GM19438 (cell line): Measurements from ENCODE around the gene PHACTR2.

ENCODE experiments used
- ATAC-seq: cut with Tn5 transposase; IDR thresholded peaks from one replicate; pipeline ENCODE4 v1.9.1; 2021; ENCODE audit warnings: low read depth; ENCODE audit not compliant: unreplicated experiment

PHACTR2 gene

GRCh38 chr6:143674483-143675381 is 3.0 kb upstream of the PHACTR2 start:
- ATAC-seq = no peak

DNA sequence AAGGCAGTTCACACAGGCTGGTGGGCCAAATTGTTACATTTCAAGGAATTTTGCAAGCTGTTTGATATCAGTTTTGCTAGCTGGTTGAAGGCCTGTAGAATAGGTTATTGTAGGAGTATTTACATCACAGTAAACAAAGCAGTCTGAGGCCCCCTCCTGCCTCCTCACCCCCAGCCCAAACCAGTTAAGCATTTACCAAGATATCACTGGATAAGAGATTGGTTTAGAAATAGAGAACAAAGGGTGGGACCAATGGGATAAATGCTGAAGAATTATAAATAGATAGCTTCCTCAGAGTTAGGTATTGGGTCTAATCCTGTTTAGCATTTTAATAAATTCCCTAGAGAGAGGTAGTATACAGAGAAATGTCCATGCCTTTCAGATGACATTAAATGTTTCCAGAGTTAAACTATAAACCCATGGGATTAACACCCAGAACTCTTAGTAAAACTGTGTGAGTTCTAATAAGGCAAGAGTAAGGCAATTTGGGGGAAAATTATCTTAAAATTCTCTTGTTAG is 2.3 kb upstream of the PHACTR2 start:
- no peak for ATAC-seq

GRCh38 chr6:143675946-143676345 is 1.8 kb upstream of the PHACTR2 start:
- no peak for ATAC-seq

GRCh38 chr6:143676437-143677045 is 1.2 kb upstream of the PHACTR2 start:
- no peak for ATAC-seq

- ATAC-seq = no peak
Measured at GRCh38 chr6:143677577-143677890, 231 bp upstream of the PHACTR2 start.

GRCh38 chr6:143679041-143679440 is 1.3 kb downstream of the PHACTR2 start:
- ATAC-seq = no peak

GRCh38 chr6:143680141-143680540 is 2.4 kb downstream of the PHACTR2 start:
- no peak for ATAC-seq

DNA sequence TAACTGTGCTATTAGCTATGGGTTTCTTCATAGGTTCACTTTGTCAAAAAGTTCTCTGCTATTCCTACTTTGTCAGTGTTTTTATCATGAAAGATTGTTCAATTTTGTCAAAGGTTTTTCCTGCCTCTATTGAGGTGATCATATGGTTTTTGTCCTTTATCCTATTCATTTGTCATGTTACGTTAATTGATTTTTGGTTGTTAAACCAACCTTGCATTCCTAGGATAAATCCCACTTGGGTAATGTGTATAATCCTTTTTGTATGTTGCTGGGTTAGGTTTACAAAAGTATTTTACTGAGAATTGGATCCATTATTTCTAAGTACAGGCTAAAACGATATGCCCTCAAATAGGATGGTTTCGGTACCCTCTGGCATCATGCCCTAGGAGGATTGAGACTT is 5.0 kb downstream of the PHACTR2 start:
- ATAC-seq = no peak

DNA sequence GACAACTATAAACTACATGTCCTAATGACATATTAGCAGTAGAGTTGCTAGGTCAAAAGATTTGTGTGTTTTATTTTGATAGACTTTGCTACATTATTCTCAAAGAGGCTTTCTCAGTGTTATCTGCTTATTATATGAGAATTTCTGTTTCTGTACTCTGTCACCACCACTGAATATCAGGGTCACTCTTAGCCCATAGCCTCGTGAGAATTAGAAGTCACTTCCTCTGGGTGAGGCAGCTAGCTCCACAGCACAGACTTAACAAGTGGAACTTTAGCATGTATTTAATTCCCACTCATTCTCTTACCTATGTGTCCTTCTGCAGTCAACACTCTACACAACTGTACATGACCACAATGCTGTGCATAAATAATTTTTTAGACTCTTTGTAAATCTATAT is 6.7 kb downstream of the PHACTR2 start:
- no peak for ATAC-seq

DNA sequence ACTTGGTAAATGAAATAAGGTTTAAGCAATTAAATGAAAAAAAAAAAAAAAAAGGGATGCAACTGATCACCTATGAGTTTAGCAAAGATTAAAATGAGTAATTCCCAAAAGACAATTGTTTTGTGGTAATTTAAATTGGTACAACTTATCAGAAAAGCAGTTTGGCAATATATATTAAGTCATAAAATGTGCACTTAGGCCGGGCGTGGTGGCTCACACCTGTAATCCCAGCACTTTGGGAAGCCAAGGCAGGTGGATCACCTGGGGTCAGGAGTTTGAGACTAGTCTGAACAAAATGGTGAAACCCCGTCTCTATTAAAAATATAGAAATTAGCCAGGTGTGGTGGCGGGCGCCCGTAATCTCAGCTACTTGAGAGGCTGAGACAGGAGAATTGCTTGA is 7.9 kb downstream of the PHACTR2 start:
- no peak for ATAC-seq

DNA sequence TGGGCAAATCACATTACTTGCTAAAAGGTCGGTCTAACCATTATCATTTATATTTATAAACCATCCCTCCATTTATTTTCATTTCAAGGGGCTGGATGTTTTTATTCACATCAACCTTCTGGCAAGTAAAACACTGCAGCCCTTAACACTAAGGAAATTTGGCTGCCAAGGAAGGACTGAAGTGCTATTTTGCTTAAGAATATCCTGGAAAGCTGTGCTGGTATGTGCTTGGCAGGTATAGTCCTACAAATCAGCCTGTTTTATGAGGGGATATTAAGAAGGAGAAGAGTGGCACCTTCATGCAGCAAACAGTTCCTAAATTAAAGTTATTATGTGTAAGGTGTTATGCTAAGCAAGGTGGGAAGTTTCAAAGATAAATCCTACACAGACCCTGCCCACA is 9.8 kb downstream of the PHACTR2 start:
- no peak for ATAC-seq

DNA sequence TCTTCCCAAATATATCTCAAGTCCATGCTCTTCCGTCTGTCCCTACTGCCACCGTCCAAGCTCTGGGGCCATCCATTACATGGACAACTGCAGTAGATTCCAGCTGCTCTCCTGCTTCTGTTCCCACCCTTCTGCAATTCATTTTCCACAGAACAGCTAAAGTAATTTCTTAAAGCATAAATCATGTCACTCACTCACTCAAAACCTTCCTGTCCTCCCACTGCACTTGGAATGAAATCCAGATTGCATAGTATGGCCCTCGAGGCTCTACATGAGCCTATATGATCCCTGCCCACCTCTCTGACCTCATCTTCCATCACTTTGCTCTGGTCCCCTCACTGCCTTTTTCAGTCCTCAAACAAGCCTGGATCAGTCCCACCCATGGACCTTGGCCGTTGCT is 10.9 kb downstream of the PHACTR2 start:
- ATAC-seq = no peak

DNA sequence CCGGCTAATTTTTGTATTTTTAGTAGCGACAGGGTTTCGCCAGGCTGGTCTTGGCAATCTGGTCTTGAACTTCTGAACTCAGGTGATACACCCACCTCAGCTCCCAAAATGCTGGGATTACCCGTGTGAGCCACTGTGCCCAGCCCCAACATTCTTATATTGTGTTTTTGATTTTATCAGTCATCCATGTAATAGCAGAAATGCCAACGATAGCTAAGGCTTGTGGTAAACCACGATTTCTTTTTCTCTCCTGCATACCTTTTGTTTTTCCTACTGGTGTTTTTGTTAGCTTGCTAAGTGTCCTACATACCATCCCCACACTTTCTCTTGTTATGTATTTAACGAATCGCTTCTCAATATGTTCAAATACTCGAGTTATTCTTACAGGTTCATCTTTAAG is 12.1 kb downstream of the PHACTR2 start:
- no peak for ATAC-seq

DNA sequence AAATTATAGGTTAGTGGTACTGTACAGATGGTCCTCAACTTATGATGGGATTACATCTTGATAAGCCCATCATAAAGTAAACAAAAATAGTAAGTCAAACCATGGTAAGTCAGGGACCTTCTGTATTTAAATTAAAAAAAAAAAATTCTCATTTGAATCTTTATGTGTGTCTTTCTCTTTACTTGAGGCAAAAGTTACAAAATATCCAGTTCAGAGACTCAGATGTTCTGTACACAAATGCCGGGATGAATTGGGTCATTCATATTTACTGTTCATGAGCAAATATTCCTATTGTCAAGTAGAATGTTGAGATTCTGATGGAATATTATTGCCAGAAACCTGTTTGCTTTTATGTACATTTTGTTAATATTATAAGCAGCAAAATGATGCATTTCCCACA is 13.4 kb downstream of the PHACTR2 start:
- no peak for ATAC-seq

DNA sequence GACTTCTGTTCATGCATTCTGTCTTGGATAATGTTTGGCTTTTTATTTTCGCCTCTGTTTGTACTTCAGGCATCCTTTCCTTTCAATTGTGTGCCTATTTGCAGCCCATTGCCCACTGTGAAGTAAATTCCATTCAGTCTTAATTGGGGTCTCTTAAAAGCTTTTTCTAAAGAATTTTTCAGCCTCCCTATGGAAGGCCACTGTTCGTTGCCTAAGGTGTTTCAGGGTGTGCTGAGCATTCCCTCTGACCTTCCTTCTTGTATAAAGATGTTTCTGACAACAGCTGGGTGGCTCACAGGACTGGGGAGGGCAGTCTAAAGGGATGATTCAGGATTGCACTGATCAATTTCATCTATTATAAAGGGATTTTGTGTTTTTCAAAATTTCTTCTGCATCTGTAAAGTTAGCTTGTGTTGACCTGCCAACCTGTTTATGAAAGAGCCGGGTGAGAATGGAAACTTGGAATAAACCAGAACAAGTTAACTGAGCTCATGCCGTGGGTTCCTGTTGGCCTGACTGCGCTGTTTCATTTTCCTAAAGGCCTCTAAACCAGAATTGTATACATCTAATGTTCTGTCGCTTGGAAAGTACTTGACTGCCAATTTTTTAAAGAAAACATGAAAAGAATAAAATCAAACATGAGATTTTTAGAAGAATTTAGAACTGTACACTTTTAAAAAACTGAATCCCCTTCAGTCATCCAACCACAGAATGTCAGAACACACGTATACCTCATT is 14.3 kb downstream of the PHACTR2 start:
- ATAC-seq = no peak

DNA sequence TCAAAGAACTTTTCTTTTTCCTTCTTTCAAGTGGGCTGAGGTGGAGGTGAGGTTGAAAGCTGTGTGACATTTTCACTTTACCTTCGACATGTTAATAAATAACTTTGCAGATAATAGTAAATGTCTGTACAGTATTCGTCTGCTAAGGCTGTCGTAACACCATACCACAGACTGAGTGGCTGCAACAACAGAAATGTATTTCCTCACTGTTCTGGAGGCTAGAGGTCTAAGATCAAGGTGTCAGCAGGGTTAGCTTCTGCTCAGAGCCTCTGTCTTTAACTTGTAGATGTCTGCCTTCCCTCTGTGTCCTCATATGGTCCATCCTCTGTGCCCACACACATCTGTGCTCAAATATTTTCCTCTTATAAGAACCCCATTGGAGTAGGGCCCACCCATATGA is 14.9 kb downstream of the PHACTR2 start:
- ATAC-seq = no peak

DNA sequence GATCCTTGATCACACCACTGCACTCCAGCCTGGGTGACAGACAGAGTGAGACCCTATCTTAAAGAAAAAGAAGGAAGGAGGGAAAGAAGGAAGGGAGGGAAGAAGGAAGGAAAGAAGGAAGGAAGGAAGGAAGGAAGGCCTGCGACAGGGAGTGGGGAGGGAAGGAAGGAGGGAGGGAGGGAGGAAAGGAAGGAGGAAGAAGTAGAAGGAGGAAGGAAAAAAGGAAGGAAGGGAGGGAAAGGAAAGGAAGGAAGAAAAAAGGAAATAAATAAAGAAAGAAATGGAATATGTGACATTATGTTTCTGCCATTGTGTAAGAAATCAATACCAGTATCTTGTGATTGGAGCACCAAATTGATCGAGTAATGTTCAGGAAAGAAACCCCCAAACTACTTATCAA is 16.2 kb downstream of the PHACTR2 start:
- no peak for ATAC-seq

DNA sequence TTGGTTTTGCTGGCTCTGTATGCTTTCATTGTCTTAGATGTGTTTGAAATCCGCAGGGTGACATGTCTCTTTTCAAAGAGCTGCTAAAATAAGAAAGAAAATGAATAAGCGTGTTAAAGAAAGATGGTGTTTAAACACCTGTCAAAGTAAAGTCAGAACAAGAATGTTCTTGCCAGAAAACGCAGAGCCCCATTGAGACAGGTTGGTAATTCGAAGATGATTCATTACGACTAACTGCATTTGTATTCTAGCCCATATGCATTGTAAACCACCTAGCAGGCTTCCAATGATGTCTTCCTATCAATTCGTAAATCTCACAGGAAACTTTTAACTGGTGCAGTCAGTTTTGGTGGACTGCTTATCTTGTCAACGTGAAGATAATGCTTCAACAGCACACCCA is 16.8 kb downstream of the PHACTR2 start:
- no peak for ATAC-seq

GRCh38 chr6:143695130-143695968 is 17.6 kb downstream of the PHACTR2 start:
- ATAC-seq = no peak

- no peak for ATAC-seq
Measured at GRCh38 chr6:143695969-143696663, 18.4 kb downstream of the PHACTR2 start.
